ENCODE data around the gene LTBP1.

Gene LTBP1

DNA sequence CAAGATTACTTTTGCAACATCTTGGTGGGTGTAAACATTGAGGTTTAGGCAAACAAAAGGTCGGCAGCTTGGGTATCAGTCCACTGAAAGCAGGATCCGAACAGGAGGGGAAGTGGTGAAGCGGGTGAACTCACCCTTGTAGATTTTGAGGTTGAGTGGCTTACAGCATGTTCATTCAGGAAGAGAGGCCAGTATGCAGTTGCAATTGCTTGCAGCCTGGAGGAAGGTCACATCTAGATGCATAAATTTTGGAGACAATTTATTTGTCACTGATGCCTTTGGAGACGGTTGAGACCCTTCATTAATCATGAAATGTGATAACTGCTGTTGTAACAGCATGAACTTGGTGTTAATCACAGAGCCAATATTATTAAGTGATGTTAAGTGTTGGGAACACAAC is 131.1 kb downstream of the LTBP1 start:
- no CpG with 5 or more reads among the region's 4 CpGs for WGBS (ENCODE audit: extremely low coverage, insufficient coverage, low lambda C conversion rate)
- Histone ChIP-seq H3K18ac (ENCODE audit: low read length) (no peak overlapping the region), H4K8ac (ENCODE audit: low read depth, low read length) (no peak overlapping the region), H2BK15ac (replicated peaks; ENCODE audit: low read depth) (no peak overlapping the region), H3K4me3 (ENCODE audit: low read length) (no peak overlapping the region), H3K4ac (ENCODE audit: low read depth, low read length) (no peak overlapping the region), H2BK120ac (ENCODE audit: low read depth, low read length) (no peak overlapping the region), H3K23ac (ENCODE audit: low read length) (no peak overlapping the region), H4K5ac (ENCODE audit: low read length) (no peak overlapping the region), H2AK5ac (ENCODE audit: low read length) (no peak overlapping the region), H3K36me3 (ENCODE audit: control insufficient read depth, insufficient read depth, low read length) (no peaks in the 10 kb centered on the region), H3K9ac (ENCODE audit: low read length) (no peak overlapping the region), H3K4me2 (ENCODE audit: low read length) (no peak overlapping the region), H3K27me3 (ENCODE audit: insufficient read depth, low read length, poor library complexity) (no peaks in the 10 kb centered on the region), H3K79me1 (ENCODE audit: low read length) (no peaks in the 10 kb centered on the region), H3K79me2 (ENCODE audit: control insufficient read depth, insufficient read depth, low read length) (no peaks in the 10 kb centered on the region), H3K27ac (ENCODE audit: low read depth, low read length) (no peak overlapping the region), H2BK5ac (ENCODE audit: low read length) (no peak overlapping the region), H3K4me1 (ENCODE audit: control insufficient read depth, low read depth, low read length) (no peaks in the 10 kb centered on the region), H3K56ac (ENCODE audit: low read length) (no peak overlapping the region)
- no peak for DNase-seq

- no peaks in the 10 kb centered on the region for H3K27me3 ChIP-seq (ENCODE audit: insufficient read depth, low read length, poor library complexity)
- no peak for DNase-seq
These were observed 134.9 kb downstream of the LTBP1 start for GRCh38 chr2:33081691-33082090.

DNA sequence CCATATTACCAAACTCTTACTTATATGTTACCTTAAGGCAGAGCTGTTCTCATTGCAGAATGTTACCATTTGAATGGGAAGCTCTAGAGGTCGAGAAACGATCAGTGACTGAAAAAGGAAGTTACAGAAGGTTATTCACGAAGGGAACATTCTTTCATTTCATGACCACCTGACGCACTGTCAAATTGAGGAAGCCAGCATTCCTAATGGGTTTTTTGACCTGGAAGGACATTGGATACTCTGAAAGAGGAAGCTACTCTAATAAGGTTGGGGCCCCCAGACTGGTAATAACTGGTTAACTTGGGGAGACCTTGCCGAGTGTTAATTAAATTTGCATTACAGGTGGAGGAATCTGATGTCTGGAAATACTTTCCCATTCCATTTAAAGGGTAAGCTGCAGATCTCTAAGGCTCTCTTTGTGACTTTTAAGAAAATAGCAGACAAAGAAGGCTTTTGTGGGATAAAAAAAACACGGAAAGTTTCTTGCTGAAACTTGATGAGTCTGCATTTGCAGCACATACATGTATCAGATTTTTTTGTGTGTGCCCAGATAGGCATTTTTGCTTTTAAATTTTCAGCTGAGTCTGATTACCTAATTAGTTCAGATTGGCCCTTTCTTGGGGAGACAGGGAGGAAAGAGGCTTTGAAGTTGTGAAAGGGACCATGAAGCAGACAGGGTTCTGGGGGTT is 137.1 kb downstream of the LTBP1 start:
- H3K27me3 ChIP-seq (ENCODE audit: insufficient read depth, low read length, poor library complexity): no peaks in the 10 kb centered on the region
- no peak overlapping the region for H3K27ac ChIP-seq (ENCODE audit: low read depth, low read length)
- no peak overlapping the region for H2BK5ac ChIP-seq (ENCODE audit: low read length)
- no peak overlapping the region for H2AK5ac ChIP-seq (ENCODE audit: low read length)
- no peak overlapping the region for H4K8ac ChIP-seq (ENCODE audit: low read depth, low read length)
- no peak overlapping the region for H3K4ac ChIP-seq (ENCODE audit: low read depth, low read length)
- H2BK15ac ChIP-seq (replicated peaks; ENCODE audit: low read depth): no peak overlapping the region
- no peak overlapping the region for H3K23ac ChIP-seq (ENCODE audit: low read length)
- H3K56ac ChIP-seq (ENCODE audit: low read length): no peak overlapping the region
- no peak overlapping the region for H2BK120ac ChIP-seq (ENCODE audit: low read depth, low read length)
- H3K9ac ChIP-seq (ENCODE audit: low read length): no peak overlapping the region
- H4K5ac ChIP-seq (ENCODE audit: low read length): no peak overlapping the region
- no peaks in the 10 kb centered on the region for H3K79me1 ChIP-seq (ENCODE audit: low read length)
- no peak for DNase-seq
- no peaks in the 10 kb centered on the region for H3K4me1 ChIP-seq (ENCODE audit: control insufficient read depth, low read depth, low read length)
- no peak overlapping the region for H3K18ac ChIP-seq (ENCODE audit: low read length)
- no CpG with 5 or more reads among the region's 6 CpGs for WGBS (ENCODE audit: extremely low coverage, insufficient coverage, low lambda C conversion rate)
- no peak overlapping the region for H3K4me3 ChIP-seq (ENCODE audit: low read length)
- no peak overlapping the region for H3K4me2 ChIP-seq (ENCODE audit: low read length)
- no peaks in the 10 kb centered on the region for H3K79me2 ChIP-seq (ENCODE audit: control insufficient read depth, insufficient read depth, low read length)
- H3K36me3 ChIP-seq (ENCODE audit: control insufficient read depth, insufficient read depth, low read length): no peaks in the 10 kb centered on the region

More at GRCh38 chr2:33081691-33082090, 134.9 kb downstream of the LTBP1 start:
- Histone ChIP-seq H3K23ac (ENCODE audit: low read length) (no peak overlapping the region), H2BK15ac (replicated peaks; ENCODE audit: low read depth) (no peak overlapping the region), H4K8ac (ENCODE audit: low read depth, low read length) (no peak overlapping the region), H3K4me3 (ENCODE audit: low read length) (no peak overlapping the region), H3K79me1 (ENCODE audit: low read length) (no peaks in the 10 kb centered on the region), H3K56ac (ENCODE audit: low read length) (no peak overlapping the region), H3K4ac (ENCODE audit: low read depth, low read length) (no peak overlapping the region), H3K36me3 (ENCODE audit: control insufficient read depth, insufficient read depth, low read length) (no peaks in the 10 kb centered on the region), H2BK5ac (ENCODE audit: low read length) (no peak overlapping the region), H3K79me2 (ENCODE audit: control insufficient read depth, insufficient read depth, low read length) (no peaks in the 10 kb centered on the region), H3K4me1 (ENCODE audit: control insufficient read depth, low read depth, low read length) (no peaks in the 10 kb centered on the region), H3K27ac (ENCODE audit: low read depth, low read length) (no peak overlapping the region), H3K18ac (ENCODE audit: low read length) (no peak overlapping the region), H2BK120ac (ENCODE audit: low read depth, low read length) (no peak overlapping the region), H4K5ac (ENCODE audit: low read length) (no peak overlapping the region), H3K9ac (ENCODE audit: low read length) (no peak overlapping the region), H2AK5ac (ENCODE audit: low read length) (no peak overlapping the region), H3K4me2 (ENCODE audit: low read length) (no peak overlapping the region)
- no CpG with 5 or more reads among the region's 7 CpGs for WGBS (ENCODE audit: extremely low coverage, insufficient coverage, low lambda C conversion rate)

GRCh38 chr2:33084433-33084832 is 137.7 kb downstream of the LTBP1 start:
- H3K27ac ChIP-seq (ENCODE audit: low read depth, low read length): no peak overlapping the region
- no peak overlapping the region for H2BK15ac ChIP-seq (replicated peaks; ENCODE audit: low read depth)
- H2BK5ac ChIP-seq (ENCODE audit: low read length): no peak overlapping the region
- no peak overlapping the region for H3K4me2 ChIP-seq (ENCODE audit: low read length)
- H4K8ac ChIP-seq (ENCODE audit: low read depth, low read length): no peak overlapping the region
- WGBS (ENCODE audit: extremely low coverage, insufficient coverage, low lambda C conversion rate): no CpG with 5 or more reads among the region's 7 CpGs
- H3K4me3 ChIP-seq (ENCODE audit: low read length): no peak overlapping the region
- no peak overlapping the region for H2BK120ac ChIP-seq (ENCODE audit: low read depth, low read length)
- H3K79me1 ChIP-seq (ENCODE audit: low read length): no peaks in the 10 kb centered on the region
- no peak overlapping the region for H4K5ac ChIP-seq (ENCODE audit: low read length)
- H2AK5ac ChIP-seq (ENCODE audit: low read length): no peak overlapping the region
- H3K4ac ChIP-seq (ENCODE audit: low read depth, low read length): no peak overlapping the region
- DNase-seq: no peak
- H3K4me1 ChIP-seq (ENCODE audit: control insufficient read depth, low read depth, low read length): no peaks in the 10 kb centered on the region
- H3K23ac ChIP-seq (ENCODE audit: low read length): no peak overlapping the region
- no peak overlapping the region for H3K9ac ChIP-seq (ENCODE audit: low read length)
- no peaks in the 10 kb centered on the region for H3K36me3 ChIP-seq (ENCODE audit: control insufficient read depth, insufficient read depth, low read length)
- no peaks in the 10 kb centered on the region for H3K27me3 ChIP-seq (ENCODE audit: insufficient read depth, low read length, poor library complexity)
- no peaks in the 10 kb centered on the region for H3K79me2 ChIP-seq (ENCODE audit: control insufficient read depth, insufficient read depth, low read length)
- H3K18ac ChIP-seq (ENCODE audit: low read length): no peak overlapping the region
- no peak overlapping the region for H3K56ac ChIP-seq (ENCODE audit: low read length)

DNA sequence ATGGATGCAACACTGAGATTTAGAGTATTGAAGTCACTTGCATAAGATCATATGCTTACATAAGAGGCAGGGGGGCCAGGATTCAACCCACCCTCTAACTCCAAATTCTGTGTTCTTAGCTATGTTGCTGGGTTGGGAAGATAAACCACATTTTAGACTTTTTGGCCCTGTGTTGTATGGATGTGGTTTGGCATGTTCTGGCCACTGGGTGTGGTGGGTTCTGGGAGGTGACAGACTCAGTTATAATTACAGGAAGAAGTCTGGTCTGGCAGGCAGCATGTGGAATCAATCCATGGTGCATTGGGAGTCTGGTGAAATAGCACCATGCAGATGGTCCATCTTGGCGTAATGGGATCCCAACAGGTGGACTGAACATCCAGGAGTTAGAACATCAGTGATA is 138.9 kb downstream of the LTBP1 start:
- H3K79me1 ChIP-seq (ENCODE audit: low read length): no peaks in the 10 kb centered on the region
- H3K9ac ChIP-seq (ENCODE audit: low read length): no peak overlapping the region
- H3K4me1 ChIP-seq (ENCODE audit: control insufficient read depth, low read depth, low read length): no peaks in the 10 kb centered on the region
- H3K4ac ChIP-seq (ENCODE audit: low read depth, low read length): no peak overlapping the region
- H3K56ac ChIP-seq (ENCODE audit: low read length): no peak overlapping the region
- no peak overlapping the region for H3K23ac ChIP-seq (ENCODE audit: low read length)
- H2BK5ac ChIP-seq (ENCODE audit: low read length): no peak overlapping the region
- H3K79me2 ChIP-seq (ENCODE audit: control insufficient read depth, insufficient read depth, low read length): no peaks in the 10 kb centered on the region
- H2AK5ac ChIP-seq (ENCODE audit: low read length): no peak overlapping the region
- no peak overlapping the region for H2BK15ac ChIP-seq (replicated peaks; ENCODE audit: low read depth)
- no peak overlapping the region for H3K4me2 ChIP-seq (ENCODE audit: low read length)
- H4K8ac ChIP-seq (ENCODE audit: low read depth, low read length): no peak overlapping the region
- no peaks in the 10 kb centered on the region for H3K27me3 ChIP-seq (ENCODE audit: insufficient read depth, low read length, poor library complexity)
- H4K5ac ChIP-seq (ENCODE audit: low read length): no peak overlapping the region
- no peak overlapping the region for H3K4me3 ChIP-seq (ENCODE audit: low read length)
- H3K36me3 ChIP-seq (ENCODE audit: control insufficient read depth, insufficient read depth, low read length): no peaks in the 10 kb centered on the region
- no peak overlapping the region for H3K27ac ChIP-seq (ENCODE audit: low read depth, low read length)
- H3K18ac ChIP-seq (ENCODE audit: low read length): no peak overlapping the region
- no peak for DNase-seq
- no CpG with 5 or more reads among the region's 1 CpG for WGBS (ENCODE audit: extremely low coverage, insufficient coverage, low lambda C conversion rate)
- no peak overlapping the region for H2BK120ac ChIP-seq (ENCODE audit: low read depth, low read length)

GRCh38 chr2:33086400-33087015 is 139.8 kb downstream of the LTBP1 start:
- Histone ChIP-seq H3K9ac (ENCODE audit: low read length) (no peak overlapping the region), H4K8ac (ENCODE audit: low read depth, low read length) (no peak overlapping the region), H3K4me2 (ENCODE audit: low read length) (no peak overlapping the region), H3K36me3 (ENCODE audit: control insufficient read depth, insufficient read depth, low read length) (no peaks in the 10 kb centered on the region), H3K27me3 (ENCODE audit: insufficient read depth, low read length, poor library complexity) (no peaks in the 10 kb centered on the region), H2BK120ac (ENCODE audit: low read depth, low read length) (no peak overlapping the region), H3K18ac (ENCODE audit: low read length) (no peak overlapping the region), H2BK15ac (replicated peaks; ENCODE audit: low read depth) (no peak overlapping the region), H3K79me1 (ENCODE audit: low read length) (no peaks in the 10 kb centered on the region), H2BK5ac (ENCODE audit: low read length) (no peak overlapping the region), H4K5ac (ENCODE audit: low read length) (no peak overlapping the region), H2AK5ac (ENCODE audit: low read length) (no peak overlapping the region), H3K4me3 (ENCODE audit: low read length) (no peak overlapping the region), H3K56ac (ENCODE audit: low read length) (no peak overlapping the region), H3K23ac (ENCODE audit: low read length) (no peak overlapping the region), H3K79me2 (ENCODE audit: control insufficient read depth, insufficient read depth, low read length) (no peaks in the 10 kb centered on the region), H3K4ac (ENCODE audit: low read depth, low read length) (no peak overlapping the region), H3K4me1 (ENCODE audit: control insufficient read depth, low read depth, low read length) (no peaks in the 10 kb centered on the region), H3K27ac (ENCODE audit: low read depth, low read length) (no peak overlapping the region)
- DNase-seq: no peak
- WGBS (ENCODE audit: extremely low coverage, insufficient coverage, low lambda C conversion rate): no CpG with 5 or more reads among the region's 9 CpGs

Data from mesendoderm (in vitro differentiated cells).